Upper lobe of right lung (tissue), 1 donor: ENCODE results near the gene NAXD. TPM values are rescaled to one million over a fixed set of nuclear protein-coding genes. Genes with fewer than 3 reads are reported as not detected.
"Not testable (repeated sequence)": the region's sequence is repeated elsewhere in the genome, so short reads cannot be mapped to it uniquely, and the experiment has no call there.

Source experiments
- ATAC-seq: fragments of 200-7000 bp; cut with Tn5 transposase; one replicate; pipeline ENCODE4 v1.9.1; 2020; ENCODE audit warnings: mild to moderate bottlenecking, moderate library complexity
- DNase-seq: peaks from one replicate; pipeline ENCODE4 v3.0.0-alpha.2; 2020
- H3K27ac ChIP-seq: fragments of 200-600 bp; one replicate; pipeline ENCODE4 v1.8.0; 2022
- H3K27me3 ChIP-seq: fragments of 200-600 bp; one replicate; pipeline ENCODE4 v1.8.0; 2022; ENCODE audit warnings: mild to moderate bottlenecking
- H3K36me3 ChIP-seq: fragments of 200-600 bp; one replicate; pipeline ENCODE4 v1.8.0; 2022
- H3K4me1 ChIP-seq: fragments of 200-600 bp; one replicate; pipeline ENCODE4 v1.8.0; 2022
- H3K4me3 ChIP-seq: fragments of 200-600 bp; one replicate; pipeline ENCODE4 v1.8.0; 2022; ENCODE audit warnings: mild to moderate bottlenecking
- H3K9me3 ChIP-seq: fragments of 200-600 bp; one replicate; pipeline ENCODE4 v1.8.0; 2022
- intact Hi-C: fragments of 100-400 bp; cut with DNase I; formaldehyde crosslinking; loops from one replicate; pipeline ENCODE4 v1.11.0; 2022
- total RNA-seq: library from RNA; stranded (reverse); fragmentation: NEBNext Ultra II Directional; extraction: Animal tissue kit (Norgen Biotek cat#: 25700); gene quantifications from one replicate; pipeline ENCODE4 v1.2.1, GENCODE V29; 2021
- TF ChIP-seq, protein P1 (sequence below): fragments of 200-600 bp; IDR thresholded peaks from one replicate; pipeline ENCODE4 v1.8.0; 2022; ENCODE audit warnings: antibody characterized with exemption
- donor health status: DM: no; HTN: yes; CAD: no; lungs with severe emphysema.

The NAXD gene
- total RNA-seq, 1 donor from 2014 or later, result 32.2 TPM

DNA sequence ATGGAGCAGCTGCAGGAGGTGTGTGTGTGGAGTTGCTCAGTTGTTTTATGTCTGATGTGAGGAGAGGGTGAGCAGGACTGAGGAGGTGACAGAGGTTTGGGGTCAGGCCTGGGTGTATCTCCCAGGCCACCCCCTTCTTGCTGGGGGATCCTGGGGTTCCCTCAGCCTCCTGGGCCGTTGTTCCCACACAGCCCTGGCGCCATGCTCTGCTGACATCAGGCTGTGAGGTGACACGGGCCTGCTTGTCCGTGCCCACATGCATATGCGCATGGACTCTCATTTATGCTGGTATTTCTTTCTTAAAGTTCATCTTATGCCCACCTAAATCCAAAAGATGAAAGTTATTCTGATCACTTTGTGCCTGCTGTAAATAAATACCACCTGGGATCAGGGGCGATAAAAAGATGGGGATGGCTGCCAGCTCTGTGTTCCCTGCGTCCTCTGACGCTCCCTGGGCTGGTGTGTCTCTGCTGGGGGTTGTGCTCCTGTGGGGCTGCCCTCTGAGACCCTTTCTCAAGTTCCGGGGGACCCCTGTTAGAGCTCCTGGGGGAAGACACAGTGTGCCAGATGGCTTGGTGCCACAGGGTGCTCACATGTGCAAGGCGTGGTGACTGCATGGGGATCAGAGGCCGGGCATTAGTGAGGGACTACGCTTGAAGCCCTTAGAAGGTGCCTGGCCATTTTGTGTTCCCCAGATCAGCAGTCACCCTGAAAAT is 12.6 kb downstream of the NAXD start:
- H3K27me3 ChIP-seq, result no peaks in the 10 kb centered on the region
- no peak for ATAC-seq
- peaks cover 59% of the 10 kb centered on the region for H3K36me3 ChIP-seq
- H3K4me1 ChIP-seq, result no peaks in the 10 kb centered on the region
- no peaks in the 10 kb centered on the region for H3K9me3 ChIP-seq
- no peak overlapping the region for H3K27ac ChIP-seq
- no peak overlapping the region for H3K4me3 ChIP-seq
- TF ChIP-seq, protein P1, sequence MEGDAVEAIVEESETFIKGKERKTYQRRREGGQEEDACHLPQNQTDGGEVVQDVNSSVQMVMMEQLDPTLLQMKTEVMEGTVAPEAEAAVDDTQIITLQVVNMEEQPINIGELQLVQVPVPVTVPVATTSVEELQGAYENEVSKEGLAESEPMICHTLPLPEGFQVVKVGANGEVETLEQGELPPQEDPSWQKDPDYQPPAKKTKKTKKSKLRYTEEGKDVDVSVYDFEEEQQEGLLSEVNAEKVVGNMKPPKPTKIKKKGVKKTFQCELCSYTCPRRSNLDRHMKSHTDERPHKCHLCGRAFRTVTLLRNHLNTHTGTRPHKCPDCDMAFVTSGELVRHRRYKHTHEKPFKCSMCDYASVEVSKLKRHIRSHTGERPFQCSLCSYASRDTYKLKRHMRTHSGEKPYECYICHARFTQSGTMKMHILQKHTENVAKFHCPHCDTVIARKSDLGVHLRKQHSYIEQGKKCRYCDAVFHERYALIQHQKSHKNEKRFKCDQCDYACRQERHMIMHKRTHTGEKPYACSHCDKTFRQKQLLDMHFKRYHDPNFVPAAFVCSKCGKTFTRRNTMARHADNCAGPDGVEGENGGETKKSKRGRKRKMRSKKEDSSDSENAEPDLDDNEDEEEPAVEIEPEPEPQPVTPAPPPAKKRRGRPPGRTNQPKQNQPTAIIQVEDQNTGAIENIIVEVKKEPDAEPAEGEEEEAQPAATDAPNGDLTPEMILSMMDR, result no peak
- intact Hi-C loops, result no loop called here
- DNase-seq, result no peak

DNA sequence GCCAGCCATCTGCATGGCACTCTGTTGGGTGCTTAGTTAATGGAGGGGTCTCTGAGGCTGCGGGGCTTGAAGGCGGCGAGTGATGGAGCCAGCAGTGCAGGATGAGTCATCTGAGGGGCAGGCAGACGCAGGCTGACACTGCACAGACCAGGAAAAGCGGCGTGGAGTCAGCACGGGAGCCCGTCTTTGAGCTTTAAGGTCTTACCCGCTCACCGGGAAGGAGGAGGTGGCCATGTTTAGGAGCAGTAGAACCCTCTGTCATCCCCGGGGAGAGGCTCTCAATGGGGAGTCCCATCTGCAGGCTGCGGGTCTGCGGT is 13.1 kb downstream of the NAXD start:
- Histone ChIP-seq H3K36me3 (peaks cover 54% of the 10 kb centered on the region), H3K4me3 (no peak overlapping the region), H3K27ac (no peak overlapping the region), H3K9me3 (no peaks in the 10 kb centered on the region), H3K4me1 (no peaks in the 10 kb centered on the region), H3K27me3 (no peaks in the 10 kb centered on the region)
- DNase-seq (no peak), ATAC-seq (peak; percentile 15)
- TF ChIP-seq, protein P1, result no peak
- intact Hi-C loops, result no loop called here

DNA sequence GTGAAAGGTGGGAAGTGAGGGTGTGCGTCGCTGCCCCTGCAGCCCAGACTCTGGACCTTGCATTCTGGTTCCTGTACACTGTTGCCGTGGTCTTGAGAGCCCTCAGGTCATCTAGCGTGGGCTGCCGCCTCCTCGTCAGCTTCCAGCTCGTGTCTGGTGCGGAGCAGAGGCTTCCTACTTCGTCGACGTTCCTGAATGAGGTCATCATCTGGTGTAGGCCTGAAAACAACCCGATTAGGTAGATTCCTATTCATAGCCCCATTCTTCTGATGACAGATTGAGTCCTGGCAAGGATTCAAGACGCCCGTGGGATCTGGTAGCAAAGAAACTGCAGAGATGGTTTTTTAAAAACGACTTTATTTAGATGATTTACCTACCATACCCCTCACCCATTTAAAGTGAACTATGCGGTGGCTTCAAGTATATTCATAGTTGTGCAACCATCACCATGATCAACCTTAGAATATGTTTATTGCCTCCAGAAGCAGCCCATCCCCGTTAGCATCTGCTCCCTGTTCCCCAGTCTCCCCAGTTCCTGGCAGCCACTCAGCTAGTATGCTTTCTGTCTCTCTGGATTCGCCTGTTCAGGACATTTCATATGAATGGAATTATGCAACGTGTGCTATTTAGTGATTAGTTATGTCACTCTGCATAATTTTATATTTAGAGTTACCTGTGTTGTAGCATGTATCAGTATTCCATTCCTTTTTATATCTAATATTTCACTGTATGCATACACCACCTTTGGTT is 13.8 kb downstream of the NAXD start:
- no peaks in the 10 kb centered on the region for H3K4me1 ChIP-seq

DNA sequence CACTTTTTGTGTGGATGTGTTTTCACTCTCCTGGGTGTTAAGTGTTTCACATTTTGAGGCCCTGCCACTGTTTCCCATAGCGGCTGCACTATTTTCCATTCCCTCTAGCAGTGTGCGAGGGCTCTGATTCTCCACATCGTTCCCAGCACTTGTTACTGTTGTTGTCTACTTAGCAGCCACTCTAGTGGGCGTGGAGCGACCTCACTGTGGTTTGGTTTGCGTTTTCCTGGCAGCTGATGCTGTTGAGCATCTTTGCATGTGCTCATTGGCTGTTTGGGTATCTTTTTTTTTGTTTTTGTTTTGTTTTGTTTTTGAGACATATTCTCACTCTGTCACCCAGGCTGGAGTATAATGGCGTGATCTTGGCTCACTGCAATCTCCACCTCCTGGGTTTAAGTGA is 14.4 kb downstream of the NAXD start:
- TF ChIP-seq, protein P1, result no peak
- H3K9me3 ChIP-seq, result no peaks in the 10 kb centered on the region
- no peak for DNase-seq
- no peak overlapping the region for H3K4me3 ChIP-seq
- H3K4me1 ChIP-seq, result no peaks in the 10 kb centered on the region
- no peak overlapping the region for H3K27ac ChIP-seq
- no peak for ATAC-seq
- no peaks in the 10 kb centered on the region for H3K27me3 ChIP-seq
- peaks cover 54% of the 10 kb centered on the region for H3K36me3 ChIP-seq
- intact Hi-C loops, result no loop called here

More for the DNA sequence above, 13.8 kb downstream of the NAXD start:
- H3K9me3 ChIP-seq, result no peaks in the 10 kb centered on the region
- TF ChIP-seq, protein P1, result no peak
- ATAC-seq, result no peak
- no peaks in the 10 kb centered on the region for H3K27me3 ChIP-seq
- peaks cover 54% of the 10 kb centered on the region for H3K36me3 ChIP-seq
- no peak overlapping the region for H3K4me3 ChIP-seq
- no peak overlapping the region for H3K27ac ChIP-seq
- intact Hi-C loops, result no loop called here
- DNase-seq, result no peak

DNA sequence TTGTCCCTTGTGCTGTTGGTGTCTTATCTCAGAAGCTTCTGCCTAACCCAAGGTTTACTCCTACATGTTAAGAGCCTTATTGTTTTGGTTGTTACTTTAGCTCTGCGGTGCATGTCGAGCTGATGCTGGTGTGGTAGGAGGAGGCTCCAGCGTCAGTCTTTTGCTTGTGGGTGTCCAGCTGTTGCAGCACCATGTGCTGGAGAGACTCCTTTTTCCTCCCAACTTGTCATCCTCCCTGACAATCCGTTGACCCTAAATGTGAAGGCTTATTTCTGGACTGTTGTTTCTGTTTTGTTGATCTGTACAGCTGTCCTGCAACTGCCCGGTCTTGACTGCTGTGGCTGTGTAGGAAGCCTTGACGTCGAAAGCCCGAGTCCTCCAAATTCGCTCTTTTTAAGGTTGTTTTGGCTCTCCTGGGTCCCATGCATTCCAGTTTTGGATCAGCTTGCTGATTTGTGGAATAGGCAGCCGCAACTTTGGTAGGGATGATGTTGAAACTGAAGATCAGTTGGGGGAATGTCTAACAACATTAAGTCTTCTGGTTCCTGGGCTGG is 15.3 kb downstream of the NAXD start:
- no peak overlapping the region for H3K4me3 ChIP-seq
- no peak overlapping the region for H3K27ac ChIP-seq
- H3K4me1 ChIP-seq, result no peaks in the 10 kb centered on the region
- intact Hi-C loops, result no loop called here
- H3K27me3 ChIP-seq, result no peaks in the 10 kb centered on the region
- H3K9me3 ChIP-seq, result no peaks in the 10 kb centered on the region
- TF ChIP-seq, protein P1, result no peak
- H3K36me3 ChIP-seq, result peaks cover 54% of the 10 kb centered on the region
- DNase-seq (no peak), ATAC-seq (no peak)

DNA sequence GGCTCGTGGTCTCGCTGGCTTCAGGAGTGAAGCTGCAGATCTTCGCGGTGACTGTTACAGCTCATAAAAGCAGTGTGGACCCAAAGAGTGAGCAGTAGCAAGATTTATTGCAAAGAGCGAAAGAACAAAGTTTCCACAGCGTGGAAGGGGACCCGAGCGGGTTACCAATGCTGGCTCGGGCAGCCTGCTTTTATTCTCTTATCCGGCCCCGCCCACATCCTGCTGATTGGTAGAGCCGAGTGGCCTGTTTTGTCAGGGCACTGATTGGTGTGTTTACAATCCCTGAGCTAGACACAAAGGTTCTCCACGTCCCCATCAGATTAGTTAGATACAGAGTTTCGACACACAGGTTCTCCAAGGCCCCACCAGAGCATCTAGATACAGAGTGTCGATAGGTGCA is 16.9 kb downstream of the NAXD start:
- H3K36me3 ChIP-seq, result peaks cover 60% of the 10 kb centered on the region
- H3K4me3 ChIP-seq, H3K9me3 ChIP-seq, ATAC-seq, H3K4me1 ChIP-seq, DNase-seq, H3K27me3 ChIP-seq, H3K27ac ChIP-seq, intact Hi-C loops: not testable (repeated sequence)
